Measurements from ENCODE around the gene CFAP61. TPM values are rescaled to one million over a fixed set of nuclear protein-coding genes. Genes with fewer than 3 reads are reported as not detected.

The CFAP61 gene
- total RNA-seq, 5 donors from 2014 or later (not counting 1 experiment from before 2014, with no cell fraction given) = not detected

DNA sequence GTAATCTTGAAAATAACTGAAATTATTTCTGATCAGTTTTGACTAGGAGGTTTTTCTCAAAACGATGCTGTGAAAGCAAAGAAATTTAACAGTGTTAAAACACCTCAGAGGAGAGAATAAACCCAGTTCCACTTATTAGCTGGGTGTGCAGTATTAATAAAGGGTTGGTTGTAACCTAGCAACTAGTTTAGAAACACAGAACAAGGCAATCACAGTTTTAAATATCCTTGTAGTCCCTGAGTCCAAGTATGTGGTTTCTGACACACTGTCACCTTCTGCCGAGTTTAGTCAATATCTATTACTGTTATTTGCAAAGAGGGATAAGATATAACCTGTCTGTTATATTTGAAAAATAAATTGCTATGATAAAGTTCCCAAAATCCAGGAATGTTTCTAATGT lies 245.4 kb downstream of the CFAP61 start:
- Histone ChIP-seq H3K36me3 (ENCODE audit: control insufficient read depth in 2 of 2, extremely low read depth in 1 of 2, insufficient read depth in 1 of 2, low read length in 1 of 2) (no peaks in the 10 kb centered on the region), H3K4me3 (ENCODE audit: control insufficient read depth in 1 of 2, extremely low read depth in 1 of 2, low read length in 1 of 2) (no peak overlapping the region), H3K27ac (ENCODE audit: low read length) (no peak overlapping the region), H3K4me1 (ENCODE audit: control insufficient read depth in 1 of 2, extremely low read depth in 1 of 2, insufficient read depth in 2 of 2, low read length in 2 of 2) (no peaks in the 10 kb centered on the region), H3K9me3 (no peaks in the 10 kb centered on the region), H3K27me3 (replicated peaks in 1 of 2; ENCODE audit: control insufficient read depth in 2 of 2, extremely low read depth in 1 of 2, insufficient read depth in 2 of 2, low read length in 1 of 2) (peaks cover 0 to 3% of the 10 kb centered on the region in 2 experiments)
- POLR2A ChIA-PET = no interaction called here
- no CpG with 5 or more reads among the region's 2 CpGs for WGBS (ENCODE audit: insufficient coverage)
- CTCF ChIA-PET = no interaction called here
- H3K27me3 Mint-ChIP-seq = peaks cover 0 to 2% of the 10 kb centered on the region in 2 donors
- no peaks in the 10 kb centered on the region for H3K9me3 Mint-ChIP-seq
- H3K27ac Mint-ChIP-seq = no peak overlapping the region
- DNase-seq (no peak), ATAC-seq (replicated peaks in 1 of 4) (no peak)
- H3K4me1 Mint-ChIP-seq = no peaks in the 10 kb centered on the region
- H3K4me3 Mint-ChIP-seq = no peak overlapping the region
- no peaks in the 10 kb centered on the region for H3K36me3 Mint-ChIP-seq

- ATAC-seq (replicated peaks in 1 of 4) (no peak), DNase-seq (no peak)
- no peak overlapping the region for H3K4me3 Mint-ChIP-seq
- ChIA-PET CTCF (no interaction called here), POLR2A (no interaction called here)
- no peaks in the 10 kb centered on the region for H3K36me3 Mint-ChIP-seq
- peaks cover 0 to 10% of the 10 kb centered on the region in 2 experiments for H3K27me3 ChIP-seq (replicated peaks in 1 of 2; ENCODE audit: control insufficient read depth in 2 of 2, extremely low read depth in 1 of 2, insufficient read depth in 2 of 2, low read length in 1 of 2)
- no peaks in the 10 kb centered on the region for H3K9me3 Mint-ChIP-seq
- H3K4me1 Mint-ChIP-seq = no peaks in the 10 kb centered on the region
- no peaks in the 10 kb centered on the region for H3K36me3 ChIP-seq (ENCODE audit: control insufficient read depth in 2 of 2, extremely low read depth in 1 of 2, insufficient read depth in 1 of 2, low read length in 1 of 2)
- H3K4me3 ChIP-seq (ENCODE audit: control insufficient read depth in 1 of 2, extremely low read depth in 1 of 2, low read length in 1 of 2) = no peak overlapping the region
- no peak overlapping the region for H3K27ac ChIP-seq (ENCODE audit: low read length)
- H3K9me3 ChIP-seq = no peaks in the 10 kb centered on the region
- no peaks in the 10 kb centered on the region for H3K4me1 ChIP-seq (ENCODE audit: control insufficient read depth in 1 of 2, extremely low read depth in 1 of 2, insufficient read depth in 2 of 2, low read length in 2 of 2)
- H3K27me3 Mint-ChIP-seq = peaks cover 0 to 2% of the 10 kb centered on the region in 2 donors
- no peak overlapping the region for H3K27ac Mint-ChIP-seq
- 45% methylated on average over 2 of the region's 7 CpGs for WGBS (ENCODE audit: insufficient coverage)
Measured at GRCh38 chr20:20299904-20300303, 247.6 kb downstream of the CFAP61 start.

- H3K36me3 ChIP-seq (ENCODE audit: control insufficient read depth in 2 of 2, extremely low read depth in 1 of 2, insufficient read depth in 1 of 2, low read length in 1 of 2) = no peaks in the 10 kb centered on the region
- ATAC-seq (replicated peaks in 1 of 4) (no peak), DNase-seq (no peak)
- Mint-ChIP-seq H3K27ac (no peak overlapping the region), H3K4me1 (no peaks in the 10 kb centered on the region), H3K9me3 (no peaks in the 10 kb centered on the region), H3K4me3 (no peak overlapping the region), H3K27me3 (peaks cover 5% of the 10 kb centered on the region in 2 donors), H3K36me3 (no peaks in the 10 kb centered on the region)
- H3K27me3 ChIP-seq (replicated peaks in 1 of 2; ENCODE audit: control insufficient read depth in 2 of 2, extremely low read depth in 1 of 2, insufficient read depth in 2 of 2, low read length in 1 of 2) = peaks cover 0 to 7% of the 10 kb centered on the region in 2 experiments
- ChIA-PET POLR2A (no interaction called here), CTCF (no interaction called here)
- no peaks in the 10 kb centered on the region for H3K4me1 ChIP-seq (ENCODE audit: control insufficient read depth in 1 of 2, extremely low read depth in 1 of 2, insufficient read depth in 2 of 2, low read length in 2 of 2)
- no peak overlapping the region for H3K4me3 ChIP-seq (ENCODE audit: control insufficient read depth in 1 of 2, extremely low read depth in 1 of 2, low read length in 1 of 2)
- no peak overlapping the region for H3K27ac ChIP-seq (ENCODE audit: low read length)
- H3K9me3 ChIP-seq = no peaks in the 10 kb centered on the region
- 86% methylated on average over 12 of the region's 12 CpGs for WGBS (ENCODE audit: insufficient coverage)
Measured at GRCh38 chr20:20303320-20303719, 251.0 kb downstream of the CFAP61 start.

- Mint-ChIP-seq H3K9me3 (no peaks in the 10 kb centered on the region), H3K4me3 (no peak overlapping the region), H3K4me1 (no peaks in the 10 kb centered on the region), H3K36me3 (no peaks in the 10 kb centered on the region), H3K27ac (no peak overlapping the region), H3K27me3 (peaks cover 5% of the 10 kb centered on the region in 2 donors)
- no peaks in the 10 kb centered on the region for H3K36me3 ChIP-seq (ENCODE audit: control insufficient read depth in 2 of 2, extremely low read depth in 1 of 2, insufficient read depth in 1 of 2, low read length in 1 of 2)
- WGBS (ENCODE audit: insufficient coverage) = 96% methylated on average over 14 of the region's 15 CpGs
- H3K27me3 ChIP-seq (replicated peaks in 1 of 2; ENCODE audit: control insufficient read depth in 2 of 2, extremely low read depth in 1 of 2, insufficient read depth in 2 of 2, low read length in 1 of 2) = peaks cover 0 to 7% of the 10 kb centered on the region in 2 experiments
- DNase-seq = peak in 1 of 35 experiments; percentile 3
- ATAC-seq (replicated peaks in 1 of 4) = no peak
- CTCF ChIA-PET = no interaction called here
- no peaks in the 10 kb centered on the region for H3K9me3 ChIP-seq
- no peaks in the 10 kb centered on the region for H3K4me1 ChIP-seq (ENCODE audit: control insufficient read depth in 1 of 2, extremely low read depth in 1 of 2, insufficient read depth in 2 of 2, low read length in 2 of 2)
- POLR2A ChIA-PET = no interaction called here
- H3K27ac ChIP-seq (ENCODE audit: low read length) = no peak overlapping the region
- no peak overlapping the region for H3K4me3 ChIP-seq (ENCODE audit: control insufficient read depth in 1 of 2, extremely low read depth in 1 of 2, low read length in 1 of 2)
Measured at GRCh38 chr20:20303742-20304141, 251.4 kb downstream of the CFAP61 start.

GRCh38 chr20:20304942-20305341 lies 252.6 kb downstream of the CFAP61 start:
- no peak for DNase-seq
- Mint-ChIP-seq H3K27me3 (peaks cover 5% of the 10 kb centered on the region in 2 donors), H3K27ac (no peak overlapping the region), H3K4me1 (no peaks in the 10 kb centered on the region), H3K4me3 (no peak overlapping the region), H3K36me3 (no peaks in the 10 kb centered on the region), H3K9me3 (no peaks in the 10 kb centered on the region)
- Histone ChIP-seq H3K27me3 (replicated peaks in 1 of 2; ENCODE audit: control insufficient read depth in 2 of 2, extremely low read depth in 1 of 2, insufficient read depth in 2 of 2, low read length in 1 of 2) (peaks cover 0 to 7% of the 10 kb centered on the region in 2 experiments), H3K9me3 (no peaks in the 10 kb centered on the region), H3K4me3 (ENCODE audit: control insufficient read depth in 1 of 2, extremely low read depth in 1 of 2, low read length in 1 of 2) (no peak overlapping the region), H3K36me3 (ENCODE audit: control insufficient read depth in 2 of 2, extremely low read depth in 1 of 2, insufficient read depth in 1 of 2, low read length in 1 of 2) (no peaks in the 10 kb centered on the region), H3K4me1 (ENCODE audit: control insufficient read depth in 1 of 2, extremely low read depth in 1 of 2, insufficient read depth in 2 of 2, low read length in 2 of 2) (no peaks in the 10 kb centered on the region), H3K27ac (ENCODE audit: low read length) (no peak overlapping the region)
- CTCF ChIA-PET = no interaction called here
- 82% methylated on average over 10 of the region's 11 CpGs for WGBS (ENCODE audit: insufficient coverage)
- ATAC-seq (replicated peaks in 1 of 4) = no peak
- POLR2A ChIA-PET = no interaction called here

DNA sequence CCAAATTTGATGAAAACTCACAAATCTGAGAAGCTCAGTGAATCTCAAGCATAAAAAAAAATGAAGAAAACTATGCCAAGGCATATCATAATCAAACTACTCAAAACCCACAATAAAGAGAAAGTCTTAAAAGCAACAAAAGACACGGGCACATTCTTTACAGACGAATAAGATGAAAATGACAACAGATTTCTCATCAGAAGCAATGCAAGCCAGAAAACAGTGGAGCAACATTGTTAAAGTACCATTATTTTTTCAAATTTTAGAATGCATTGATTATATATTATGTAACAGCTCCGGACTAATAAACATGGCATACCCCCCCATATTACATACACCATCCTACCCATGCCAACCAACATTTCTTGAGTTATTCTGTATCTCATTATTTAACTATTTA lies 260.2 kb downstream of the CFAP61 start:
- Mint-ChIP-seq H3K36me3 (no peaks in the 10 kb centered on the region), H3K4me3 (no peak overlapping the region), H3K27me3 (peaks cover 0 to 6% of the 10 kb centered on the region in 2 donors), H3K27ac (no peak overlapping the region), H3K9me3 (peaks cover 0 to 2% (median 0%) of the 10 kb centered on the region in 3 donors), H3K4me1 (no peaks in the 10 kb centered on the region)
- ATAC-seq (replicated peaks in 1 of 4) = no peak
- CTCF ChIA-PET = no interaction called here
- Histone ChIP-seq H3K27ac (ENCODE audit: low read length) (no peak overlapping the region), H3K36me3 (ENCODE audit: control insufficient read depth in 2 of 2, extremely low read depth in 1 of 2, insufficient read depth in 1 of 2, low read length in 1 of 2) (no peaks in the 10 kb centered on the region), H3K4me1 (ENCODE audit: control insufficient read depth in 1 of 2, extremely low read depth in 1 of 2, insufficient read depth in 2 of 2, low read length in 2 of 2) (no peaks in the 10 kb centered on the region), H3K4me3 (ENCODE audit: control insufficient read depth in 1 of 2, extremely low read depth in 1 of 2, low read length in 1 of 2) (no peak overlapping the region), H3K27me3 (replicated peaks in 1 of 2; ENCODE audit: control insufficient read depth in 2 of 2, extremely low read depth in 1 of 2, insufficient read depth in 2 of 2, low read length in 1 of 2) (peaks cover 0 to 4% of the 10 kb centered on the region in 2 experiments), H3K9me3 (no peaks in the 10 kb centered on the region)
- WGBS (ENCODE audit: insufficient coverage) = no CpG with 5 or more reads among the region's 3 CpGs
- POLR2A ChIA-PET = no interaction called here
- DNase-seq = no peak

DNA sequence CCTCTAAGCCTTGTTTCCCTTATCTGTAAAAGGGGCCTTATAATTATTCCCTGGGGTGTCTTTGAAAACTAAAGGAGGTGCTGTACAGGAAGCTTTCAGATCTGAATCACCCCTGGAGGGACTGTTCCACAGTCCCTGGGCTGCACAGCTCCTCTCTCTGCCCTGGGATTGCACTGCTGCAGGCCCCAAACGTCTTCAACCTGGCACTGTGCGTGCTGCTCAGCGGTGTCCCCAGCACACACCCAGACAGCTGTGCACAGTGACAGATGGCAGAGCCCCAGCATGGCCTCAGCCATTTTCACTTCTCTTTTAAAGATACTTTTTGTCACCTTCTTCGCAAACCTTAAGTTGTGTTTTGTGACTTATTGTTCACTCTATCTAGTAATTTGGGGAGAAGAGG lies 264.9 kb downstream of the CFAP61 start:
- Mint-ChIP-seq H3K27me3 (peaks cover 5 to 7% of the 10 kb centered on the region in 2 donors), H3K4me1 (no peaks in the 10 kb centered on the region), H3K9me3 (peaks cover 0 to 3% (median 0%) of the 10 kb centered on the region in 3 donors), H3K4me3 (no peak overlapping the region), H3K36me3 (no peaks in the 10 kb centered on the region), H3K27ac (no peak overlapping the region)
- ChIA-PET POLR2A (no interaction called here), CTCF (no interaction called here)
- DNase-seq (no peak), ATAC-seq (replicated peaks in 1 of 4) (no peak)
- 78% methylated on average over 3 of the region's 4 CpGs for WGBS (ENCODE audit: insufficient coverage)
- Histone ChIP-seq H3K36me3 (ENCODE audit: control insufficient read depth in 2 of 2, extremely low read depth in 1 of 2, insufficient read depth in 1 of 2, low read length in 1 of 2) (no peaks in the 10 kb centered on the region), H3K9me3 (no peaks in the 10 kb centered on the region), H3K27ac (ENCODE audit: low read length) (no peak overlapping the region), H3K27me3 (replicated peaks in 1 of 2; ENCODE audit: control insufficient read depth in 2 of 2, extremely low read depth in 1 of 2, insufficient read depth in 2 of 2, low read length in 1 of 2) (peaks cover 0 to 15% of the 10 kb centered on the region in 2 experiments), H3K4me1 (ENCODE audit: control insufficient read depth in 1 of 2, extremely low read depth in 1 of 2, insufficient read depth in 2 of 2, low read length in 2 of 2) (no peaks in the 10 kb centered on the region), H3K4me3 (ENCODE audit: control insufficient read depth in 1 of 2, extremely low read depth in 1 of 2, low read length in 1 of 2) (no peak overlapping the region)

Measured in T-cell (primary cell).